ENCODE results near the gene RHOF. TPM values are rescaled to one million over a fixed set of nuclear protein-coding genes. Genes with fewer than 3 reads are reported as not detected.

RHOF gene
- total and polyA plus RNA-seq, 2 of the 13 experiments (the other 11 are each of a cell fraction or from before 2014, with no cell fraction given): 14.6 to 32.2 TPM

DNA sequence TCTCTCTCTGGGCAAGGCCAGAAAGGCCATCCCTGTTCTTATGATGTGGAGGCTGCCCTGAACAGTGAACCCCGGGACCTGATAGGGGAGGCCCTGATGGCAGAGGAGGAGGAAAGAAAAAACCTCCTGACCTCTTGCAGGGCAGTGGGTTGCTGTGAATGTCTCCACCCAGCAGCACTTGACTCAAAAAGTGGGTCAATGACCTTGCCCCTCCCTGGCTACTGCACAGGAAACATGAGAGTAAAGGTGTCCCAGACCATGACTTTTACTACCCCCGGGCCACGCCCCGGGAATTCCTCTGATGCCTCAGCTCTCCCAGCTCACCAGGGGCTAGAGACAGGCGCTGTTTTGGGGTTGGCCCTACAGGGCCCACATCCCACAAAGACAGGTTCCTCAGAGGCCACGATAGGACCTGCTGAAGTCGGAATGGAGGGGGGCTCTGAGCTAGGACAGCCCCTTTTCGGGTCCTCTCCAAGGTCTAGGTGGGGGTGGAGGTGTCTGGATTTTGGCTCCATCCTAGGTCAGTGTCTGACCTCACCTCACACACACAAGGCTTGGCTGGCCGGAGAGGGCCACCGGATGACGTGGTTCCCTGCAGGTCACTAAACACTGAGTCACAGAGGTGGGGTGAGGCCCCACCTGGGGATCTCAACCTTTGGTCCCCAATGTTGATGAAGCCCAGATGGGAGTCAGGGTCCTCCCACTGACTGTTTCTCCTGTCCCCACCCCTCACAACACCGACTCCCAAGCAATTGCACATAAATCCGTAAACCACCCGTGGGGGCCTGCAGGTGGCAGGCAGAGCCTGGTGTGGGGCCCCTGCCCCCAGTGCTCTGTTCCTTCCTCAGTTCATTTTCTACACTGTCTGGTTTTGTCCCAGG is 1.6 kb downstream of the RHOF start (continued):
- TF ChIP-seq, protein P1, sequence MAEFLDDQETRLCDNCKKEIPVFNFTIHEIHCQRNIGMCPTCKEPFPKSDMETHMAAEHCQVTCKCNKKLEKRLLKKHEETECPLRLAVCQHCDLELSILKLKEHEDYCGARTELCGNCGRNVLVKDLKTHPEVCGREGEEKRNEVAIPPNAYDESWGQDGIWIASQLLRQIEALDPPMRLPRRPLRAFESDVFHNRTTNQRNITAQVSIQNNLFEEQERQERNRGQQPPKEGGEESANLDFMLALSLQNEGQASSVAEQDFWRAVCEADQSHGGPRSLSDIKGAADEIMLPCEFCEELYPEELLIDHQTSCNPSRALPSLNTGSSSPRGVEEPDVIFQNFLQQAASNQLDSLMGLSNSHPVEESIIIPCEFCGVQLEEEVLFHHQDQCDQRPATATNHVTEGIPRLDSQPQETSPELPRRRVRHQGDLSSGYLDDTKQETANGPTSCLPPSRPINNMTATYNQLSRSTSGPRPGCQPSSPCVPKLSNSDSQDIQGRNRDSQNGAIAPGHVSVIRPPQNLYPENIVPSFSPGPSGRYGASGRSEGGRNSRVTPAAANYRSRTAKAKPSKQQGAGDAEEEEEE (CRISPR knock-in tag; IDR thresholded peaks at IDR 0.05; ENCODE audit: borderline replicate concordance): no peak
- TF ChIP-seq ZNF674 (CRISPR knock-in tag; IDR thresholded peaks at IDR 0.05; ENCODE audit: low read depth) (no peak), ZFAT (CRISPR knock-in tag; conservative IDR thresholded peaks at IDR 0.05) (no peak), IRX3 (CRISPR knock-in tag; IDR thresholded peaks at IDR 0.05; ENCODE audit: borderline replicate concordance, low read depth) (no peak), DPF2 (CRISPR knock-in tag; IDR thresholded peaks at IDR 0.05; ENCODE audit: borderline replicate concordance, low read depth) (peak; percentile 52), TBX3 (IDR thresholded peaks at IDR 0.05; ENCODE audit: borderline replicate concordance) (no peak), ZNF569 (CRISPR knock-in tag; IDR thresholded peaks at IDR 0.05; ENCODE audit: borderline replicate concordance) (no peak), STAG1 (CRISPR knock-in tag; IDR thresholded peaks at IDR 0.05) (0 out of 2 replicates have a peak, but pooled peaks have one; percentile 2), CEBPG (CRISPR knock-in tag; IDR thresholded peaks at IDR 0.05) (0 out of 2 replicates have a peak, but pooled peaks have one; percentile 6), KDM3A (CRISPR knock-in tag; IDR thresholded peaks at IDR 0.05; ENCODE audit: low read depth) (no peak), EP300 (IDR thresholded peaks at IDR 0.05; ENCODE audit: low read depth in 2 of 2, low read length in 2 of 2) (peak in 1 of 2 experiments; percentile 31; a peak in 1 of 4 replicates), EP300 (CRISPR knock-in tag; IDR thresholded peaks at IDR 0.05; ENCODE audit: borderline replicate concordance) (0 out of 2 replicates have a peak, but pooled peaks have one; percentile 13), CBX5 (CRISPR knock-in tag; IDR thresholded peaks at IDR 0.05; ENCODE audit: borderline replicate concordance) (0 out of 2 replicates have a peak, but pooled peaks have one; percentile 9), FOSL1 (CRISPR knock-in tag; IDR thresholded peaks at IDR 0.05; ENCODE audit: borderline replicate concordance) (no peak), ZNF33B (CRISPR knock-in tag; IDR thresholded peaks at IDR 0.05) (no peak), SP4 (CRISPR knock-in tag; IDR thresholded peaks at IDR 0.05) (0 out of 2 replicates have a peak, but pooled peaks have one; percentile 51), ZSCAN21 (CRISPR knock-in tag; IDR thresholded peaks at IDR 0.05; ENCODE audit: borderline replicate concordance) (no peak), PPARG (CRISPR knock-in tag; conservative IDR thresholded peaks at IDR 0.05) (peak; percentile 48), FOSL2 (CRISPR knock-in tag; IDR thresholded peaks at IDR 0.05) (peak; percentile 92), ZNF274 (CRISPR knock-in tag; IDR thresholded peaks at IDR 0.05) (no peak), CCAR2 (optimal IDR thresholded peaks at IDR 0.05; ENCODE audit: low read depth, low read length) (no peak), NONO (IDR thresholded peaks at IDR 0.05) (no peak), NONO (CRISPR knock-in tag; conservative IDR thresholded peaks at IDR 0.05) (0 out of 2 replicates have a peak, but pooled peaks have one; percentile 35)
- TF ChIP-seq, protein P2, sequence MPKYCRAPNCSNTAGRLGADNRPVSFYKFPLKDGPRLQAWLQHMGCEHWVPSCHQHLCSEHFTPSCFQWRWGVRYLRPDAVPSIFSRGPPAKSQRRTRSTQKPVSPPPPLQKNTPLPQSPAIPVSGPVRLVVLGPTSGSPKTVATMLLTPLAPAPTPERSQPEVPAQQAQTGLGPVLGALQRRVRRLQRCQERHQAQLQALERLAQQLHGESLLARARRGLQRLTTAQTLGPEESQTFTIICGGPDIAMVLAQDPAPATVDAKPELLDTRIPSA (CRISPR knock-in tag; IDR thresholded peaks at IDR 0.05; ENCODE audit: borderline replicate concordance): no peak
- TF ChIP-seq, protein P3, sequence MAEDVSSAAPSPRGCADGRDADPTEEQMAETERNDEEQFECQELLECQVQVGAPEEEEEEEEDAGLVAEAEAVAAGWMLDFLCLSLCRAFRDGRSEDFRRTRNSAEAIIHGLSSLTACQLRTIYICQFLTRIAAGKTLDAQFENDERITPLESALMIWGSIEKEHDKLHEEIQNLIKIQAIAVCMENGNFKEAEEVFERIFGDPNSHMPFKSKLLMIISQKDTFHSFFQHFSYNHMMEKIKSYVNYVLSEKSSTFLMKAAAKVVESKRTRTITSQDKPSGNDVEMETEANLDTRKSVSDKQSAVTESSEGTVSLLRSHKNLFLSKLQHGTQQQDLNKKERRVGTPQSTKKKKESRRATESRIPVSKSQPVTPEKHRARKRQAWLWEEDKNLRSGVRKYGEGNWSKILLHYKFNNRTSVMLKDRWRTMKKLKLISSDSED (CRISPR knock-in tag; IDR thresholded peaks at IDR 0.05): no peak
- TF ChIP-seq, protein P4, sequence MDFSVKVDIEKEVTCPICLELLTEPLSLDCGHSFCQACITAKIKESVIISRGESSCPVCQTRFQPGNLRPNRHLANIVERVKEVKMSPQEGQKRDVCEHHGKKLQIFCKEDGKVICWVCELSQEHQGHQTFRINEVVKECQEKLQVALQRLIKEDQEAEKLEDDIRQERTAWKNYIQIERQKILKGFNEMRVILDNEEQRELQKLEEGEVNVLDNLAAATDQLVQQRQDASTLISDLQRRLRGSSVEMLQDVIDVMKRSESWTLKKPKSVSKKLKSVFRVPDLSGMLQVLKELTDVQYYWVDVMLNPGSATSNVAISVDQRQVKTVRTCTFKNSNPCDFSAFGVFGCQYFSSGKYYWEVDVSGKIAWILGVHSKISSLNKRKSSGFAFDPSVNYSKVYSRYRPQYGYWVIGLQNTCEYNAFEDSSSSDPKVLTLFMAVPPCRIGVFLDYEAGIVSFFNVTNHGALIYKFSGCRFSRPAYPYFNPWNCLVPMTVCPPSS (IDR thresholded peaks at IDR 0.05): no peak

Data from HepG2 (cell line).